Neural progenitor cell (in vitro differentiated cells): ENCODE results near the gene IFFO2. TPM values are rescaled to one million over a fixed set of nuclear protein-coding genes. Genes with fewer than 3 reads are reported as not detected.

Source experiments
- DNase-seq: peaks from one replicate; pipeline ENCODE4 v3.0.0-alpha.2; 2016; ENCODE audit warnings: low spot score
- H2AFZ ChIP-seq: fragments of 200-600 bp; sonication (generic); replicated peaks from 2 replicates; pipeline ENCODE4 v1.6.1; 2016; ENCODE audit warnings: antibody characterized with exemption
- H3F3A ChIP-seq: fragments of 200-600 bp; sonication (generic); 2 replicates; pipeline ENCODE4 v1.6.1; 2016; ENCODE audit warnings: antibody characterized with exemption, low read depth
- H3K27ac ChIP-seq: fragments of 200-600 bp; sonication (generic); 2 replicates; pipeline ENCODE4 v1.5.1; 2016; ENCODE audit warnings: mild to moderate bottlenecking
- H3K27me3 ChIP-seq: fragments of 200-600 bp; sonication (generic); 2 replicates; pipeline ENCODE4 v1.6.1; 2016; ENCODE audit warnings: mild to moderate bottlenecking, moderate library complexity
- H3K36me3 ChIP-seq: fragments of 200-600 bp; sonication (generic); 2 replicates; pipeline ENCODE4 v1.5.1; 2016
- H3K4me1 ChIP-seq: fragments of 200-600 bp; sonication (generic); 2 replicates; pipeline ENCODE4 v1.6.1; 2016; ENCODE audit warnings: mixed run types
- H3K4me2 ChIP-seq: fragments of 200-600 bp; sonication (generic); 2 replicates; pipeline ENCODE4 v1.6.1; 2016
- H3K4me3 ChIP-seq: fragments of 200-600 bp; sonication (generic); 2 replicates; pipeline ENCODE4 v1.5.1; 2016
- H3K79me2 ChIP-seq: fragments of 200-600 bp; sonication (generic); 2 replicates; pipeline ENCODE4 v1.6.1; 2016; ENCODE audit warnings: low read depth
- H3K9ac ChIP-seq: fragments of 200-600 bp; sonication (generic); 2 replicates; pipeline ENCODE4 v1.6.1; 2016
- H3K9me3 ChIP-seq: fragments of 200-600 bp; sonication (generic); 2 replicates; pipeline ENCODE4 v1.5.1; 2016; ENCODE audit warnings: low read depth
- H4K20me1 ChIP-seq: fragments of 200-600 bp; sonication (generic); 2 replicates; pipeline ENCODE4 v1.6.1; 2016; ENCODE audit warnings: low read depth
- H3K27ac Mint-ChIP-seq: 3 replicates; pipeline ENCODE4 v1.8.0; 2021; ENCODE audit warnings: mixed read lengths
- H3K27me3 Mint-ChIP-seq: 2 replicates; pipeline ENCODE4 v1.8.0; 2022; ENCODE audit warnings: low read depth, mild to moderate bottlenecking, inconsistent platforms, moderate library complexity, mixed read lengths; ENCODE audit not compliant: insufficient read depth
- H3K36me3 Mint-ChIP-seq: 3 replicates; pipeline ENCODE4 v1.8.0; 2021; ENCODE audit warnings: mixed read lengths
- H3K4me1 Mint-ChIP-seq: 3 replicates; pipeline ENCODE4 v1.8.0; 2021; ENCODE audit warnings: mixed read lengths
- H3K4me3 Mint-ChIP-seq: 3 replicates; pipeline ENCODE4 v1.8.0; 2021; ENCODE audit warnings: mild to moderate bottlenecking, moderate library complexity, mixed read lengths
- H3K9me3 Mint-ChIP-seq: 3 replicates; pipeline ENCODE4 v1.8.0; 2020; ENCODE audit warnings: mixed read lengths
- CTCF ChIP-seq: fragments of 200-600 bp; sonication (generic); IDR thresholded peaks from 2 replicates; pipeline ENCODE4 v1.5.1; 2017; ENCODE audit warnings: antibody characterized with exemption, mild to moderate bottlenecking
- EZH2 ChIP-seq: fragments of 200-600 bp; sonication (generic); IDR thresholded peaks from 2 replicates; pipeline ENCODE4 v1.6.1; 2017; ENCODE audit warnings: antibody characterized with exemption, mild to moderate bottlenecking, moderate library complexity
- EZH2phosphoT487 ChIP-seq: fragments of 200-600 bp; sonication (generic); IDR thresholded peaks from 2 replicates; pipeline ENCODE4 v1.6.1; 2017; ENCODE audit warnings: antibody characterized with exemption
- total RNA-seq: library from RNA; depleted of rRNA; stranded (reverse); fragments of >200 nt; gene quantifications from 2 replicates; pipeline ENCODE4 v1.2.3, GENCODE V29; 2015; ENCODE audit warnings: low replicate concordance

Gene IFFO2
- total RNA-seq, 1 donor from 2014 or later: 0.65 TPM

DNA sequence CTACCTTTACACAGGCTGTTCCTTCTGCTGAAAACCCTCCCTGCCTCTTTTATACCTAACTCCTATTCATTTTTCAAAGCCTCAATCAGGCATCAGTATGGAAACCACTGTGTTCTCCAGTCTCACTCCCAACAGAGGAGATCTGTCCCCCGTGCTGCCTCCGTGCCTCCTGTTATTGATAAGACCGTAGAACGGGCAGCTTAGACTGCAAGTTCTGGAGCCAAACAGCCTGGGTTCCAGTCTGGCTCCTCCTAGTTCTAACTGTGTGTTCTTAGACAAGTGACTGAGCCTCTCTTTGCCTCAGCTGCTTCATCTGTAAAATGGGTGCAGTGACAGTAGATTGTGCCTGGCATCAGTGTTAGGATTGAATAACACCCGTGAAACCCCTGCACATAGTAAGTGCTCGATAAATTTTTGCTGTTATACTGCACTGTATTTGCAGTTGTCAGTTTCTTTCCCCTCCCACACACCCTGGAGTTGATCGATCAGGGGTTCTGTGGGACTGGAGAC, 17.0 kb upstream of the IFFO2 start:
- H2AFZ ChIP-seq: no peak overlapping the region

DNA sequence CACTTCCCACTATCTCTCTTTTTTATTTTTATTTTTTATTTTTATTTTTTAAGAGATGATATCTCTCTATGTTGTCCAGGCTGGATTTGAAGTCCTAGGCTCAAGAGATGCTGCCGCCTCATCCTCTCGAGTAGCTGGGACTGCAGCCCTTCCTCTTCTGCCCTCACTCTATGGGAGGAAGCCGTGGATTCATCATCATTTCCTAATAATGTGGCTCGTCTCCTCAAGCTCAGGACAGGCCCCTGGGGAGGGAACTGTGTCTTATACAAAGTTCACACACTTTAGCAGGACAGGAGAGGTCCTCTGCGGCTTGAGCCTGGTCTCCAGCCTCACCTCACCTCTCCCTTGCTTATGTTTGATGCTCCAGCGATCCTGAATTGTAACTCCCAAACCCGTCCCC, 16.5 kb upstream of the IFFO2 start:
- Histone ChIP-seq H3K79me2 (no peaks in the 10 kb centered on the region), H3K9ac (no peak overlapping the region), H3K4me1 (no peaks in the 10 kb centered on the region), H3K27ac (no peak overlapping the region), H3K27me3 (no peaks in the 10 kb centered on the region), H3K36me3 (no peaks in the 10 kb centered on the region), H3K9me3 (no peaks in the 10 kb centered on the region), H3F3A (no peaks in the 10 kb centered on the region), H3K4me2 (no peak overlapping the region), H4K20me1 (no peaks in the 10 kb centered on the region), H2AFZ (no peak overlapping the region), H3K4me3 (no peak overlapping the region)
- peaks cover 3% of the 10 kb centered on the region for H3K27me3 Mint-ChIP-seq
- no peak for DNase-seq
- no peaks in the 10 kb centered on the region for H3K9me3 Mint-ChIP-seq
- TF ChIP-seq CTCF (no peak), EZH2phosphoT487 (no peak), EZH2 (no peak)
- H3K4me1 Mint-ChIP-seq: peaks cover 3% of the 10 kb centered on the region
- H3K36me3 Mint-ChIP-seq: no peaks in the 10 kb centered on the region
- no peak overlapping the region for H3K27ac Mint-ChIP-seq
- no peak overlapping the region for H3K4me3 Mint-ChIP-seq

More for the DNA sequence above, 17.0 kb upstream of the IFFO2 start:
- Mint-ChIP-seq H3K36me3 (no peaks in the 10 kb centered on the region), H3K4me1 (peaks cover 3% of the 10 kb centered on the region), H3K4me3 (no peak overlapping the region), H3K27me3 (peaks cover 3% of the 10 kb centered on the region), H3K9me3 (no peaks in the 10 kb centered on the region), H3K27ac (no peak overlapping the region)
- no peak for DNase-seq
- Histone ChIP-seq H4K20me1 (no peaks in the 10 kb centered on the region), H3K4me1 (no peaks in the 10 kb centered on the region), H3K4me3 (no peak overlapping the region), H3K27ac (no peak overlapping the region), H3K36me3 (no peaks in the 10 kb centered on the region), H3K79me2 (no peaks in the 10 kb centered on the region), H3K4me2 (no peak overlapping the region), H3K27me3 (no peaks in the 10 kb centered on the region), H3F3A (no peaks in the 10 kb centered on the region), H3K9ac (no peak overlapping the region), H3K9me3 (no peaks in the 10 kb centered on the region)
- no peak for TF ChIP-seq EZH2
- no peak for TF ChIP-seq EZH2phosphoT487
- TF ChIP-seq CTCF: no peak

DNA sequence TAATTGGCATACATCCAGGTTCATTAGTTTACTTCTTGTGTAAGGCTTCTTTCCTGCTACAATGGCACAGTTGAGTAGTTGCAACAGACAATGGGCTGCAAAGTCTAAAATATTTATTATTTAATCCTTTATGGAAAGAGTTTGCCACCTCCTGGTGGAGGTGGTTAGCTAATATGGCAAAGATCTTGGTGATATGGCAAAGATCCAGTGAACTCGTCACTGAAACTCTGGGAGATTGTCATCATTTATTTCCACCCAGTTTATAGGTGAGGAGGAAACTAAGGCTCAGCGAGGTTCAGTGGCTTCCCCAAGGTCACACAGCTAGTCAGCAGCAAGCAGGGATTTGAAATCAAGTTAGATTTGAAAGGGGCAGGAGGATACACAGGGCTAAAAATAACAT, 16.1 kb upstream of the IFFO2 start:
- no peaks in the 10 kb centered on the region for H3K27me3 ChIP-seq
- no peaks in the 10 kb centered on the region for H3K9me3 Mint-ChIP-seq
- no peak overlapping the region for H2AFZ ChIP-seq
- no peaks in the 10 kb centered on the region for H3F3A ChIP-seq
- H3K9ac ChIP-seq: no peak overlapping the region
- H4K20me1 ChIP-seq: no peaks in the 10 kb centered on the region
- TF ChIP-seq EZH2phosphoT487 (no peak), CTCF (no peak), EZH2 (no peak)
- no peak overlapping the region for H3K27ac ChIP-seq
- no peak overlapping the region for H3K4me3 ChIP-seq
- H3K9me3 ChIP-seq: no peaks in the 10 kb centered on the region
- peaks cover 3% of the 10 kb centered on the region for H3K27me3 Mint-ChIP-seq
- H3K36me3 Mint-ChIP-seq: no peaks in the 10 kb centered on the region
- no peaks in the 10 kb centered on the region for H3K79me2 ChIP-seq
- H3K27ac Mint-ChIP-seq: no peak overlapping the region
- no peak overlapping the region for H3K4me2 ChIP-seq
- DNase-seq: no peak
- peaks cover 3% of the 10 kb centered on the region for H3K4me1 Mint-ChIP-seq
- no peaks in the 10 kb centered on the region for H3K36me3 ChIP-seq
- H3K4me3 Mint-ChIP-seq: no peak overlapping the region
- no peaks in the 10 kb centered on the region for H3K4me1 ChIP-seq
